H9 (cell line): ENCODE results near the gene NPNT. TPM values are rescaled to one million over a fixed set of nuclear protein-coding genes. Genes with fewer than 3 reads are reported as not detected.

Experiments
- DNase-seq: peaks from one replicate; pipeline ENCODE4 v3.0.0-alpha.2; 2017
- H2AFZ ChIP-seq: one replicate; pipeline ENCODE4 v1.6.1; 2013; ENCODE audit warnings: mild to moderate bottlenecking, low read length, control low read depth, moderate library complexity
- H2AK5ac ChIP-seq: 2 replicates; pipeline ENCODE4 v1.6.1; 2013; ENCODE audit warnings: low read length, control low read depth, mixed read lengths; ENCODE audit not compliant: insufficient read length
- H2BK120ac ChIP-seq: one replicate; pipeline ENCODE4 v1.6.1; 2013; ENCODE audit warnings: low read depth, mild to moderate bottlenecking, low read length, control low read depth, inconsistent platforms; ENCODE audit not compliant: poor library complexity, severe bottlenecking
- H2BK12ac ChIP-seq: 2 replicates; pipeline ENCODE4 v1.6.1; 2013; ENCODE audit warnings: low read length, control low read depth, mixed read lengths, low read depth; ENCODE audit not compliant: insufficient read length
- H2BK15ac ChIP-seq: 2 replicates; pipeline ENCODE4 v1.6.1; 2013; ENCODE audit warnings: low read depth, low read length, control low read depth
- H2BK20ac ChIP-seq: one replicate; pipeline ENCODE4 v1.6.1; 2013; ENCODE audit warnings: low read depth, mild to moderate bottlenecking, low read length, control low read depth, inconsistent platforms; ENCODE audit not compliant: poor library complexity, severe bottlenecking
- H2BK5ac ChIP-seq: 2 replicates; pipeline ENCODE4 v1.6.1; 2013; ENCODE audit warnings: low read length, control low read depth, mixed read lengths; ENCODE audit not compliant: insufficient read length
- H3K14ac ChIP-seq: 2 replicates; pipeline ENCODE4 v1.6.1; 2013; ENCODE audit warnings: low read length, control low read depth; ENCODE audit not compliant: insufficient read depth
- H3K18ac ChIP-seq: 2 replicates; pipeline ENCODE4 v1.6.1; 2013; ENCODE audit warnings: low read depth, mild to moderate bottlenecking, mixed read lengths, low read length, control low read depth; ENCODE audit not compliant: insufficient read length
- H3K23ac ChIP-seq: 2 replicates; pipeline ENCODE4 v1.6.1; 2013; ENCODE audit warnings: low read length, control low read depth, mixed read lengths, low read depth; ENCODE audit not compliant: insufficient read length
- H3K23me2 ChIP-seq: 2 replicates; pipeline ENCODE4 v1.6.1; 2013; ENCODE audit warnings: low read depth, mild to moderate bottlenecking, mixed read lengths, low read length, control low read depth; ENCODE audit not compliant: insufficient read length, poor library complexity, severe bottlenecking
- H3K27ac ChIP-seq: 2 replicates; pipeline ENCODE4 v1.5.1; 2013; ENCODE audit warnings: low read length, control low read depth, mixed read lengths, low read depth; ENCODE audit not compliant: insufficient read length
- H3K27me3 ChIP-seq: 2 replicates; pipeline ENCODE4 v1.6.1; 2013; ENCODE audit warnings: low read length, control low read depth, inconsistent platforms; ENCODE audit not compliant: insufficient read depth
- H3K4ac ChIP-seq: 2 replicates; pipeline ENCODE4 v1.6.1; 2013; ENCODE audit warnings: low read depth, mild to moderate bottlenecking, control low read depth, inconsistent platforms, low read length, moderate library complexity
- H3K4me1 ChIP-seq: 2 replicates; pipeline ENCODE4 v1.6.1; 2013; ENCODE audit warnings: low read length, control low read depth, inconsistent platforms; ENCODE audit not compliant: insufficient read depth
- H3K4me2 ChIP-seq: 2 replicates; pipeline ENCODE4 v1.6.1; 2013; ENCODE audit warnings: low read length, control low read depth, mixed read lengths; ENCODE audit not compliant: insufficient read length, insufficient read depth
- H3K56ac ChIP-seq: 2 replicates; pipeline ENCODE4 v1.6.1; 2013; ENCODE audit warnings: low read depth, mild to moderate bottlenecking, mixed read lengths, low read length, control low read depth; ENCODE audit not compliant: insufficient read length
- H3K79me1 ChIP-seq: 2 replicates; pipeline ENCODE4 v1.6.1; 2013; ENCODE audit warnings: low read depth, mild to moderate bottlenecking, moderate library complexity, low read length, control low read depth, inconsistent platforms; ENCODE audit not compliant: insufficient read depth, poor library complexity, severe bottlenecking
- H3K79me2 ChIP-seq: 2 replicates; pipeline ENCODE4 v1.6.1; 2013; ENCODE audit warnings: low read length, control low read depth, inconsistent platforms; ENCODE audit not compliant: insufficient read depth
- H3K9ac ChIP-seq: 2 replicates; pipeline ENCODE4 v1.6.1; 2013; ENCODE audit warnings: low read length, control low read depth, mixed read lengths; ENCODE audit not compliant: insufficient read length; ENCODE audit errors: extremely low read depth
- H3K9me3 ChIP-seq: one replicate; pipeline ENCODE4 v1.6.1; 2013; ENCODE audit warnings: low read depth, low read length, inconsistent platforms; ENCODE audit not compliant: control insufficient read depth
- H3T11ph ChIP-seq: one replicate; pipeline ENCODE4 v1.6.1; 2013; ENCODE audit warnings: mild to moderate bottlenecking, low read length, control low read depth, inconsistent platforms
- H4K20me1 ChIP-seq: one replicate; pipeline ENCODE4 v1.6.1; 2013; ENCODE audit not compliant: control insufficient read depth, insufficient read length, insufficient read depth
- H4K5ac ChIP-seq: 2 replicates; pipeline ENCODE4 v1.6.1; 2013; ENCODE audit warnings: low read depth, mild to moderate bottlenecking, mixed read lengths, low read length, control low read depth; ENCODE audit not compliant: insufficient read length
- H4K8ac ChIP-seq: replicated peaks from 2 replicates; pipeline ENCODE4 v1.6.1; 2013; ENCODE audit warnings: low read length, control low read depth, mixed read lengths, low read depth; ENCODE audit not compliant: insufficient read length
- H4K91ac ChIP-seq: 2 replicates; pipeline ENCODE4 v1.6.1; 2013; ENCODE audit warnings: low read depth, mild to moderate bottlenecking, moderate library complexity, mixed read lengths, low read length, control low read depth; ENCODE audit not compliant: insufficient read length
- H3K27ac Mint-ChIP-seq, 3 experiments: 2 replicates in 2 of 3; 3 replicates in 1 of 3; pipeline ENCODE4 v1.8.0; 2020 to 2021; ENCODE audit warnings: mixed read lengths in 3 of 3, mild to moderate bottlenecking in 1 of 3, moderate library complexity in 1 of 3
- H3K27me3 Mint-ChIP-seq: 2 replicates; pipeline ENCODE4 v1.8.0; 2021; ENCODE audit warnings: low read depth, mild to moderate bottlenecking, moderate library complexity, mixed read lengths
- H3K36me3 Mint-ChIP-seq, 3 experiments: 2 replicates in 2 of 3; 3 replicates in 1 of 3; pipeline ENCODE4 v1.8.0; 2020 to 2021; ENCODE audit warnings: low read depth in 3 of 3, mixed read lengths in 3 of 3; ENCODE audit not compliant: insufficient read depth in 1 of 3
- H3K4me1 Mint-ChIP-seq, 2 experiments: 2 replicates each; pipeline ENCODE4 v1.8.0; 2020; ENCODE audit warnings: mixed read lengths in 2 of 2
- H3K4me3 Mint-ChIP-seq, 2 experiments: 2 replicates in 1 of 2; 3 replicates in 1 of 2; pipeline ENCODE4 v1.8.0; 2020 to 2021; ENCODE audit warnings: mild to moderate bottlenecking in 2 of 2, mixed read lengths in 2 of 2, moderate library complexity in 1 of 2
- H3K9me3 Mint-ChIP-seq, 2 experiments: 2 replicates in 1 of 2; 3 replicates in 1 of 2; pipeline ENCODE4 v1.8.0; 2020; ENCODE audit warnings: mild to moderate bottlenecking in 2 of 2, mixed read lengths in 2 of 2, moderate library complexity in 1 of 2
- CTCF ChIP-seq: fragments of 200-600 bp; sonication (generic); conservative IDR thresholded peaks from 3 replicates; pipeline ENCODE4 v1.8.0; 2021; ENCODE audit warnings: antibody characterized with exemption, mild to moderate bottlenecking
- WGBS: extraction: QIAGEN DNeasy Blood & Tissue Kit; methylation state at CpG from one replicate; pipeline ENCODE4 v1.1.7; 2013; ENCODE audit warnings: missing lambda C conversion rate, low lambda C conversion rate, mixed read lengths; ENCODE audit not compliant: insufficient read length; ENCODE audit errors: extremely low coverage; 5-methylcytosine and 5-hydroxymethylcytosine counted together
- total RNA-seq: library from RNA; stranded (reverse); gene quantifications from 2 replicates; pipeline ENCODE4 v1.2.1, GENCODE V29; 2021

NPNT gene
- total RNA-seq, 1 experiment from 2014 or later = 0.37 TPM

- H2BK120ac ChIP-seq = no peak overlapping the region
- no peak overlapping the region for H3K18ac ChIP-seq
- Mint-ChIP-seq H3K27me3 (no peaks in the 10 kb centered on the region; the same call in 1 of the 2 replicates), H3K27ac (no peak overlapping the region), H3K4me1 (no peaks in the 10 kb centered on the region), H3K9me3 (peaks cover 5 to 10% of the 10 kb centered on the region in 2 experiments; a peak in 4 of 5 replicates), H3K4me3 (no peak overlapping the region), H3K36me3 (peaks cover 4 to 6% (median 5%) of the 10 kb centered on the region in 3 experiments)
- H3K27ac ChIP-seq = no peak overlapping the region
- H2BK20ac ChIP-seq = no peak overlapping the region
- no peaks in the 10 kb centered on the region for H4K20me1 ChIP-seq
- no peak overlapping the region for H3K56ac ChIP-seq
- TF ChIP-seq CTCF = no peak
- no peaks in the 10 kb centered on the region for H3K79me1 ChIP-seq
- H2BK15ac ChIP-seq = no peak overlapping the region
- DNase-seq = no peak
- H2BK5ac ChIP-seq = no peak overlapping the region
- H3K4ac ChIP-seq = no peak overlapping the region
- no peak overlapping the region for H3K14ac ChIP-seq
- H4K5ac ChIP-seq = no peak overlapping the region
- no peak overlapping the region for H4K8ac ChIP-seq
- H3K9me3 ChIP-seq = no peaks in the 10 kb centered on the region
- H3K23ac ChIP-seq = no peak overlapping the region
- H3K27me3 ChIP-seq = no peaks in the 10 kb centered on the region
- no peaks in the 10 kb centered on the region for H3K23me2 ChIP-seq
- no peak overlapping the region for H2AK5ac ChIP-seq
- no peaks in the 10 kb centered on the region for H3K79me2 ChIP-seq
- no peak overlapping the region for H3K9ac ChIP-seq
- no peak overlapping the region for H2AFZ ChIP-seq
- H3T11ph ChIP-seq = no peak overlapping the region
- H3K4me2 ChIP-seq = no peak overlapping the region
- H4K91ac ChIP-seq = no peak overlapping the region
- no peak overlapping the region for H2BK12ac ChIP-seq
- H3K4me1 ChIP-seq = no peaks in the 10 kb centered on the region
- no CpG with 5 or more reads among the region's 1 CpG for WGBS
These were observed 49.3 kb downstream of the NPNT start for GRCh38 chr4:105944540-105944939.
